ENCODE data around the gene FTO. TPM values are rescaled to one million over a fixed set of nuclear protein-coding genes. Genes with fewer than 3 reads are reported as not detected.

FTO gene
- total RNA-seq, 4 donors from 2014 or later: 21.3 to 50.5 (median 40.8) TPM

- no peak overlapping the region for H3K27ac ChIP-seq
- DNase-seq: no peak
- no peaks in the 10 kb centered on the region for H3K9me3 ChIP-seq
- no peaks in the 10 kb centered on the region for H3K36me3 ChIP-seq
- in situ Hi-C loops (cut with MboI; ENCODE audit: low pct_ligation_motif_present in 1 of 4, low pct_unique_long_range_greater_than_20kb in 1 of 4, low sequenced_read_pairs in 3 of 4) (no loop called here), intact Hi-C loops (cut with DNase I; ENCODE audit: low total_unique reads) (no loop called here)
- peaks cover 0 to 12% (median 0%) of the 10 kb centered on the region in 4 donors for H3K4me1 ChIP-seq
- H3K27me3 ChIP-seq: peaks cover 64% of the 10 kb centered on the region
- WGBS, 2 donors (ENCODE audit: low coverage in 1 of 2): 38 to 56% methylated on average over 2 to 9 of the region's 9 CpGs
- H3K4me3 ChIP-seq: no peak overlapping the region
- no peak for TF ChIP-seq EP300 (IDR thresholded peaks at IDR 0.05; ENCODE audit: low read depth)
- TF ChIP-seq POLR2A (IDR thresholded peaks at IDR 0.05): no peak
- TF ChIP-seq POLR2AphosphoS5 (IDR thresholded peaks at IDR 0.05): no peak
- no peak for TF ChIP-seq CTCF (IDR thresholded peaks at IDR 0.05)
Measured at GRCh38 chr16:54175169-54175551, 471.2 kb downstream of the FTO start.

- intact Hi-C loops (cut with DNase I; ENCODE audit: low total_unique reads) (no loop called here), in situ Hi-C loops (cut with MboI; ENCODE audit: low pct_ligation_motif_present in 1 of 4, low pct_unique_long_range_greater_than_20kb in 1 of 4, low sequenced_read_pairs in 3 of 4) (no loop called here)
- no peak overlapping the region for H3K27ac ChIP-seq
- H3K27me3 ChIP-seq: peaks cover 59% of the 10 kb centered on the region
- no peak for DNase-seq
- 53 to 58% methylated on average over 15 to 19 of the region's 19 CpGs for WGBS, 2 donors (ENCODE audit: low coverage in 1 of 2)
- H3K4me1 ChIP-seq: peaks cover 0 to 12% (median 0%) of the 10 kb centered on the region in 4 donors
- no peaks in the 10 kb centered on the region for H3K36me3 ChIP-seq
- H3K4me3 ChIP-seq: no peak overlapping the region
- H3K9me3 ChIP-seq: no peaks in the 10 kb centered on the region
- TF ChIP-seq POLR2AphosphoS5 (IDR thresholded peaks at IDR 0.05) (no peak), POLR2A (IDR thresholded peaks at IDR 0.05) (no peak), CTCF (IDR thresholded peaks at IDR 0.05) (no peak), EP300 (IDR thresholded peaks at IDR 0.05; ENCODE audit: low read depth) (no peak)
Measured at GRCh38 chr16:54175552-54176375, 471.8 kb downstream of the FTO start.

GRCh38 chr16:54176376-54176901 lies 472.5 kb downstream of the FTO start:
- no peaks in the 10 kb centered on the region for H3K36me3 ChIP-seq
- no peak for DNase-seq
- intact Hi-C loops (cut with DNase I; ENCODE audit: low total_unique reads) (no loop called here), in situ Hi-C loops (cut with MboI; ENCODE audit: low pct_ligation_motif_present in 1 of 4, low pct_unique_long_range_greater_than_20kb in 1 of 4, low sequenced_read_pairs in 3 of 4) (no loop called here)
- H3K4me1 ChIP-seq: peaks cover 0 to 12% (median 0%) of the 10 kb centered on the region in 4 donors
- H3K27me3 ChIP-seq: peaks cover 53% of the 10 kb centered on the region
- no peak for TF ChIP-seq EP300 (IDR thresholded peaks at IDR 0.05; ENCODE audit: low read depth)
- TF ChIP-seq POLR2A (IDR thresholded peaks at IDR 0.05): no peak
- TF ChIP-seq CTCF (IDR thresholded peaks at IDR 0.05): no peak
- no peak for TF ChIP-seq POLR2AphosphoS5 (IDR thresholded peaks at IDR 0.05)
- H3K9me3 ChIP-seq: no peaks in the 10 kb centered on the region
- H3K27ac ChIP-seq: no peak overlapping the region
- H3K4me3 ChIP-seq: no peak overlapping the region
- WGBS, 2 donors (ENCODE audit: low coverage in 1 of 2): 38 to 57% methylated on average over 4 to 19 of the region's 19 CpGs

GRCh38 chr16:54177052-54177861 lies 473.3 kb downstream of the FTO start:
- WGBS, 2 donors (ENCODE audit: low coverage in 1 of 2): 89 to 90% methylated on average over 19 to 26 of the region's 26 CpGs
- TF ChIP-seq EP300 (IDR thresholded peaks at IDR 0.05; ENCODE audit: low read depth) (no peak), POLR2AphosphoS5 (IDR thresholded peaks at IDR 0.05) (no peak), CTCF (IDR thresholded peaks at IDR 0.05) (no peak), POLR2A (IDR thresholded peaks at IDR 0.05) (no peak)
- Histone ChIP-seq H3K27ac (no peak overlapping the region), H3K9me3 (no peaks in the 10 kb centered on the region), H3K4me1 (peaks cover 0 to 6% (median 0%) of the 10 kb centered on the region in 4 donors), H3K4me3 (no peak overlapping the region), H3K27me3 (peaks cover 45% of the 10 kb centered on the region), H3K36me3 (no peaks in the 10 kb centered on the region)
- no peak for DNase-seq
- in situ Hi-C loops (cut with MboI; ENCODE audit: low pct_ligation_motif_present in 1 of 4, low pct_unique_long_range_greater_than_20kb in 1 of 4, low sequenced_read_pairs in 3 of 4) (no loop called here), intact Hi-C loops (cut with DNase I; ENCODE audit: low total_unique reads) (no loop called here)
